WTC11 (cell line): Measurements from ENCODE around the gene ACSL1. TPM values are rescaled to one million over a fixed set of nuclear protein-coding genes. Genes with fewer than 3 reads are reported as not detected.

Experiments
- ATAC-seq: fragments of 200-7000 bp; cut with Tn5 transposase; 2 replicates; pipeline ENCODE4 v1.10.0; 2021; ENCODE audit warnings: mild to moderate bottlenecking, moderate library complexity
- CTCF ChIA-PET: fragments of 300-600 bp; sonication (Branson Sonifier 250); formaldehyde crosslinking; loops from one replicate; lab custom pipeline; 2021; ENCODE audit warnings: antibody characterized with exemption; lab: Charles Lee
- POLR2A ChIA-PET: fragments of 350-600 bp; sonication (Branson Sonifier 250); formaldehyde crosslinking; loops from one replicate; lab custom pipeline; 2021; ENCODE audit warnings: antibody characterized with exemption; lab: Charles Lee
- DNase-seq: peaks from one replicate; pipeline ENCODE4 v3.0.0; 2021; ENCODE audit warnings: low spot score
- H3K27ac Mint-ChIP-seq: 2 replicates; pipeline ENCODE4 v1.8.0; 2021; ENCODE audit warnings: mixed read lengths
- H3K27me3 Mint-ChIP-seq: 2 replicates; pipeline ENCODE4 v1.8.0; 2021; ENCODE audit warnings: low read depth, mild to moderate bottlenecking, moderate library complexity, mixed read lengths
- H3K36me3 Mint-ChIP-seq: 2 replicates; pipeline ENCODE4 v1.8.0; 2021; ENCODE audit warnings: mixed read lengths
- H3K4me1 Mint-ChIP-seq: 2 replicates; pipeline ENCODE4 v1.8.0; 2022; ENCODE audit warnings: mixed read lengths
- H3K4me3 Mint-ChIP-seq: 2 replicates; pipeline ENCODE4 v1.8.0; 2021; ENCODE audit warnings: mild to moderate bottlenecking, moderate library complexity, mixed read lengths
- H3K9me3 Mint-ChIP-seq: 2 replicates; pipeline ENCODE4 v1.8.0; 2021; ENCODE audit warnings: mixed read lengths
- AFF4 ChIP-seq: sonication (generic); formaldehyde crosslinking; IDR thresholded peaks from 2 replicates; pipeline ENCODE4 v1.8.1; 2023; ENCODE audit warnings: mild to moderate bottlenecking, missing genetic modification reagents, borderline replicate concordance
- MYBL2 ChIP-seq: sonication (generic); formaldehyde crosslinking; IDR thresholded peaks from 2 replicates; pipeline ENCODE4 v1.8.1; 2023; ENCODE audit warnings: mild to moderate bottlenecking, moderate library complexity, missing genetic modification reagents
- NFYB ChIP-seq: sonication (generic); formaldehyde crosslinking; conservative IDR thresholded peaks from 2 replicates; pipeline ENCODE4 v1.8.0; 2022; ENCODE audit warnings: low read depth, missing genetic modification reagents
- TCF7 ChIP-seq: sonication (generic); formaldehyde crosslinking; IDR thresholded peaks from 2 replicates; pipeline ENCODE4 v1.8.0; 2022; ENCODE audit warnings: mild to moderate bottlenecking, low read depth, missing genetic modification reagents, moderate library complexity
- ZNF416 ChIP-seq: fragments of 250-450 bp; sonication (Bioruptor Pico); IDR thresholded peaks from 2 replicates; pipeline ENCODE4 v1.9.0; 2021; ENCODE audit warnings: mild to moderate bottlenecking, inconsistent platforms
- ZNF423 ChIP-seq: fragments of 250-450 bp; sonication (Bioruptor Pico); IDR thresholded peaks from 2 replicates; pipeline ENCODE4 v2.1.2; 2022; ENCODE audit warnings: mild to moderate bottlenecking, moderate library complexity
- ZNF671 ChIP-seq: fragments of 250-450 bp; sonication (Bioruptor Pico); IDR thresholded peaks from 2 replicates; pipeline ENCODE4 v1.8.0; 2021; ENCODE audit warnings: mild to moderate bottlenecking
- total RNA-seq: library from RNA; stranded (reverse); gene quantifications from 3 replicates; pipeline ENCODE4 v1.2.3, GENCODE V29; 2021
- TF ChIP-seq, protein P1 (sequence below): sonication (generic); formaldehyde crosslinking; IDR thresholded peaks from 2 replicates; pipeline ENCODE4 v1.8.0; 2022; ENCODE audit warnings: missing genetic modification reagents
- TF ChIP-seq, protein P2 (sequence below): sonication (generic); formaldehyde crosslinking; IDR thresholded peaks from 2 replicates; pipeline ENCODE4 v1.8.1; 2022; ENCODE audit warnings: missing genetic modification reagents, borderline replicate concordance
- TF ChIP-seq, protein P3 (sequence below): fragments of 250-450 bp; sonication (Bioruptor Pico); conservative IDR thresholded peaks from 2 replicates; pipeline ENCODE4 v1.9.0; 2021; ENCODE audit warnings: mild to moderate bottlenecking

The ACSL1 gene
- total RNA-seq, 1 experiment from 2014 or later, result 6.6 TPM

DNA sequence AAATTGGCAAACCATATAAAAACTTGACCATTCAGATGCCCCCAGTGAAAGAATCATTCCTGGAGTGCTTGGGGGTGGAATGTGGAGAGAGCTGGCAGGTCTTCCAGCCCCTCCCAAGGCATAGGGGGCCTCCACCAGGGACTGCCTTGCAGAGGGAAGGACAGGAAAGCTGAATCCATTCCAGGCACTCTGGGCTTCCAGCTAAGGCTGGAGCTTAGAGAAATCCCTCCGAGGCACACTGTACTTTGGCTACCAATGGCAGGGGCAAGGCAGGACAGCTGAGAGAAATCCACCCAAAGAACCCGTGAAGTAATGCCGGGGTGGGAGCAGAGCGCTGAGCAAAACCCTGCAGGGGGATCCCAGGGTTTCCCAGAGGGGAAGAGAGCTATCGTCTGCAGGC is 95.8 kb downstream of the ACSL1 start (continued):
- TF ChIP-seq, protein P1, sequence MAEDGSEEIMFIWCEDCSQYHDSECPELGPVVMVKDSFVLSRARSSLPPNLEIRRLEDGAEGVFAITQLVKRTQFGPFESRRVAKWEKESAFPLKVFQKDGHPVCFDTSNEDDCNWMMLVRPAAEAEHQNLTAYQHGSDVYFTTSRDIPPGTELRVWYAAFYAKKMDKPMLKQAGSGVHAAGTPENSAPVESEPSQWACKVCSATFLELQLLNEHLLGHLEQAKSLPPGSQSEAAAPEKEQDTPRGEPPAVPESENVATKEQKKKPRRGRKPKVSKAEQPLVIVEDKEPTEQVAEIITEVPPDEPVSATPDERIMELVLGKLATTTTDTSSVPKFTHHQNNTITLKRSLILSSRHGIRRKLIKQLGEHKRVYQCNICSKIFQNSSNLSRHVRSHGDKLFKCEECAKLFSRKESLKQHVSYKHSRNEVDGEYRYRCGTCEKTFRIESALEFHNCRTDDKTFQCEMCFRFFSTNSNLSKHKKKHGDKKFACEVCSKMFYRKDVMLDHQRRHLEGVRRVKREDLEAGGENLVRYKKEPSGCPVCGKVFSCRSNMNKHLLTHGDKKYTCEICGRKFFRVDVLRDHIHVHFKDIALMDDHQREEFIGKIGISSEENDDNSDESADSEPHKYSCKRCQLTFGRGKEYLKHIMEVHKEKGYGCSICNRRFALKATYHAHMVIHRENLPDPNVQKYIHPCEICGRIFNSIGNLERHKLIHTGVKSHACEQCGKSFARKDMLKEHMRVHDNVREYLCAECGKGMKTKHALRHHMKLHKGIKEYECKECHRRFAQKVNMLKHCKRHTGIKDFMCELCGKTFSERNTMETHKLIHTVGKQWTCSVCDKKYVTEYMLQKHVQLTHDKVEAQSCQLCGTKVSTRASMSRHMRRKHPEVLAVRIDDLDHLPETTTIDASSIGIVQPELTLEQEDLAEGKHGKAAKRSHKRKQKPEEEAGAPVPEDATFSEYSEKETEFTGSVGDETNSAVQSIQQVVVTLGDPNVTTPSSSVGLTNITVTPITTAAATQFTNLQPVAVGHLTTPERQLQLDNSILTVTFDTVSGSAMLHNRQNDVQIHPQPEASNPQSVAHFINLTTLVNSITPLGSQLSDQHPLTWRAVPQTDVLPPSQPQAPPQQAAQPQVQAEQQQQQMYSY (CRISPR knock-in tag), result no peak
- no peak for TF ChIP-seq NFYB (CRISPR knock-in tag)

GRCh38 chr4:184728858-184729257 is 96.9 kb downstream of the ACSL1 start:
- CTCF ChIA-PET, result no interaction called here
- no peak overlapping the region for H3K4me3 Mint-ChIP-seq
- POLR2A ChIA-PET, result no interaction called here

More at GRCh38 chr4:184728858-184729257, 96.9 kb downstream of the ACSL1 start:
- H3K27me3 Mint-ChIP-seq, result no peaks in the 10 kb centered on the region
- DNase-seq, result no peak
- peaks cover 19% of the 10 kb centered on the region for H3K4me1 Mint-ChIP-seq
- H3K9me3 Mint-ChIP-seq, result no peaks in the 10 kb centered on the region
- H3K36me3 Mint-ChIP-seq, result peaks cover 52% of the 10 kb centered on the region
- no peak overlapping the region for H3K27ac Mint-ChIP-seq
- no peak for ATAC-seq
- TF ChIP-seq ZNF671 (CRISPR knock-in tag) (no peak), ZNF416 (no peak), MYBL2 (no peak), NFYB (CRISPR knock-in tag) (no peak), ZNF423 (CRISPR knock-in tag) (no peak), TCF7 (CRISPR knock-in tag) (no peak), AFF4 (CRISPR knock-in tag) (no peak)
- TF ChIP-seq, protein P2, sequence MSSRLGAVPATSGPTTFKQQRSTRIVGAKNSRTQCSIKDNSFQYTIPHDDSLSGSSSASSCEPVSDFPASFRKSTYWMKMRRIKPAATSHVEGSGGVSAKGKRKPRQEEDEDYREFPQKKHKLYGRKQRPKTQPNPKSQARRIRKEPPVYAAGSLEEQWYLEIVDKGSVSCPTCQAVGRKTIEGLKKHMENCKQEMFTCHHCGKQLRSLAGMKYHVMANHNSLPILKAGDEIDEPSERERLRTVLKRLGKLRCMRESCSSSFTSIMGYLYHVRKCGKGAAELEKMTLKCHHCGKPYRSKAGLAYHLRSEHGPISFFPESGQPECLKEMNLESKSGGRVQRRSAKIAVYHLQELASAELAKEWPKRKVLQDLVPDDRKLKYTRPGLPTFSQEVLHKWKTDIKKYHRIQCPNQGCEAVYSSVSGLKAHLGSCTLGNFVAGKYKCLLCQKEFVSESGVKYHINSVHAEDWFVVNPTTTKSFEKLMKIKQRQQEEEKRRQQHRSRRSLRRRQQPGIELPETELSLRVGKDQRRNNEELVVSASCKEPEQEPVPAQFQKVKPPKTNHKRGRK (CRISPR knock-in tag), result no peak
- TF ChIP-seq, protein P3, sequence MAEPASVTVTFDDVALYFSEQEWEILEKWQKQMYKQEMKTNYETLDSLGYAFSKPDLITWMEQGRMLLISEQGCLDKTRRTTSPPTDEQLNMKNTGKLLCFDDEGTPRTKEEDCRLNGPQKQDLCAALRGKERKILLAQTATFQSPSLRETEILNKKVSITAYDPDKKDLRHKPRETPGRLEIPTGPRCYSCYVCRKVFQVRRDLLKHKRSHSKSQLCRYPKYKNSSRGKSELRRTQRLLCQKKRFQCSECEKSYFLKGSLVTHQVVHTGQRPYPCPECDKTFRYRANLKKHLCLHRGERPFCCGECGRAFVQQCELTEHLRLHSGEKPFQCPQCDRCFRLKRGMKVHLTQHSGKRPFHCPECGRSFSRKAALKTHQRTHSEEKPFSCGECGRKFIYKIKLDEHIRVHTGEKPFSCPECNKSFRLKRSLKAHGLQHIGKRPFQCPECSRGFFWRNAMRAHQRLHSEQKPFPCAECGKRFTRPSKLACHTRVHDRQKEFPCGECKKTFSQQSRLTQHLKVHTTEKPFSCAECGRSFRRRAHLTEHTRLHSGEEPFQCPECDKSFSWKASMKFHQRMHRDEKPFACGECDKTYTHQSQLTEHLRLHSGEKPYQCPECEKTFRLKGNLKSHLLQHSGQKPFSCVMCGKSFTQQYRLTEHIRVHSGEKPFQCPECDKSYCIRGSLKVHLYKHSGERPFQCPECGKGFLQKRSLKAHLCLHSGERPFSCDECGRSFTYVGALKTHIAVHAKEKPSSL (CRISPR knock-in tag), result no peak
